Smooth muscle cell (in vitro differentiated cells): Measurements from ENCODE around the gene AMBP. TPM values are rescaled to one million over a fixed set of nuclear protein-coding genes. Genes with fewer than 3 reads are reported as not detected.

Source experiments
- DNase-seq: peaks from one replicate; lab custom pipeline; 2025; ENCODE audit not compliant: unreplicated experiment; lab: John Stamatoyannopoulos, UW
- H2AFZ ChIP-seq: fragments of 200-600 bp; sonication (generic); 2 replicates; pipeline ENCODE4 v1.6.0; 2016; ENCODE audit warnings: antibody characterized with exemption, low read depth, mild to moderate bottlenecking
- H3F3A ChIP-seq: fragments of 200-600 bp; sonication (generic); 2 replicates; pipeline ENCODE4 v1.6.0; 2017; ENCODE audit warnings: antibody characterized with exemption, low read depth
- H3K27ac ChIP-seq: fragments of 200-600 bp; sonication (generic); 2 replicates; pipeline ENCODE4 v1.5.1; 2016; ENCODE audit warnings: low read depth, mild to moderate bottlenecking
- H3K27me3 ChIP-seq: fragments of 200-600 bp; sonication (generic); 2 replicates; pipeline ENCODE4 v1.6.1; 2016; ENCODE audit warnings: low read depth, mild to moderate bottlenecking
- H3K36me3 ChIP-seq: fragments of 200-600 bp; sonication (generic); 2 replicates; pipeline ENCODE4 v1.5.1; 2016; ENCODE audit warnings: low read depth
- H3K4me1 ChIP-seq: fragments of 200-600 bp; sonication (generic); 2 replicates; pipeline ENCODE4 v1.5.1; 2016; ENCODE audit warnings: low read depth
- H3K4me2 ChIP-seq: fragments of 200-600 bp; sonication (generic); 2 replicates; pipeline ENCODE4 v1.6.0; 2016; ENCODE audit warnings: mild to moderate bottlenecking
- H3K4me3 ChIP-seq: fragments of 200-600 bp; sonication (generic); 2 replicates; pipeline ENCODE4 v1.5.1; 2016; ENCODE audit warnings: mild to moderate bottlenecking
- H3K79me2 ChIP-seq: fragments of 200-600 bp; sonication (generic); 2 replicates; pipeline ENCODE4 v1.6.0; 2016; ENCODE audit warnings: low read depth, mild to moderate bottlenecking
- H3K9ac ChIP-seq: fragments of 200-600 bp; sonication (generic); 2 replicates; pipeline ENCODE4 v1.6.0; 2016; ENCODE audit warnings: low read depth
- H3K9me3 ChIP-seq: fragments of 200-600 bp; sonication (generic); replicated peaks from 2 replicates; pipeline ENCODE4 v1.5.1; 2016; ENCODE audit warnings: low read depth
- H4K20me1 ChIP-seq: fragments of 200-600 bp; sonication (generic); 2 replicates; pipeline ENCODE4 v1.6.0; 2016; ENCODE audit warnings: low read depth
- CTCF ChIP-seq: fragments of 200-600 bp; sonication (generic); IDR thresholded peaks from 2 replicates; pipeline ENCODE4 v1.5.1; 2017; ENCODE audit warnings: borderline replicate concordance, mild to moderate bottlenecking, antibody characterized with exemption; ENCODE audit not compliant: insufficient read depth, poor library complexity, severe bottlenecking
- WGBS: methylation state at CpG from one replicate; pipeline ENCODE4 v1.1.7; 2016; ENCODE audit warnings: low lambda C conversion rate; 5-methylcytosine and 5-hydroxymethylcytosine counted together
- polyA plus RNA-seq: library from polyadenylated mRNA; unstranded; fragments of >200 nt; fragmentation: Nextera tagmentation; extraction: Ambion mirVana; gene quantifications from 2 replicates; pipeline ENCODE4 v1.2.1, GENCODE V29; 2016
- total RNA-seq: library from RNA; depleted of rRNA; stranded (reverse); fragments of >200 nt; gene quantifications from 2 replicates; pipeline ENCODE4 v1.2.3, GENCODE V29; 2014

AMBP gene
- total and polyA plus RNA-seq, 2 experiments from 2014 or later: 0.35 TPM; not detected in 1

- no peak overlapping the region for H2AFZ ChIP-seq
- no peaks in the 10 kb centered on the region for H3F3A ChIP-seq
- no peaks in the 10 kb centered on the region for H3K27me3 ChIP-seq
- H3K4me3 ChIP-seq: no peak overlapping the region
- no peak overlapping the region for H3K4me2 ChIP-seq
- WGBS: 53% methylated on average over 10 of the region's 10 CpGs
- no peaks in the 10 kb centered on the region for H3K36me3 ChIP-seq
- no peaks in the 10 kb centered on the region for H3K79me2 ChIP-seq
- H3K27ac ChIP-seq: no peak overlapping the region
- H4K20me1 ChIP-seq: no peaks in the 10 kb centered on the region
- no peak overlapping the region for H3K9ac ChIP-seq
- H3K4me1 ChIP-seq: no peaks in the 10 kb centered on the region
- no peak for TF ChIP-seq CTCF
- DNase-seq: no peak
- H3K9me3 ChIP-seq: no peaks in the 10 kb centered on the region
Measured at GRCh38 chr9:114112778-114113584, 34.9 kb upstream of the AMBP start.

DNA sequence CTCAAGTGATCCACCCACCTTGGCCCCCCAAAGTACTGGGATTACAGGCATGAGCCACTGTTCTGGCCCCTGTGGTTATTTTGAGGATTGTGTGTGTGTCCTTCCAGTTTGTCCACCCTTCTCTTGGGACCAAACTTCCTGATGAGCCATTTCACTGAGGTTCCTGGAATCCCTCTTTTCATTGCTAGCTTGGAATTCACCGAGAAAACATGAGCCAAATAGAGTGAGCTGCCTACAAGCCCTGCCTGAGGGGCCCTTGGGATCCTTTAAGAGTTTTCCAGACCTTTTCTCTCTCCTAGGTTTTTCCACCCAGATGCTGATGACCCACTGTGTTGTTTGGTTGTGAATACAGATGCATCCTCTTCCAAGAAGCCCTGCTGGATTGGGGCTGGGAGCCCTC, 34.2 kb upstream of the AMBP start:
- no peak for DNase-seq
- TF ChIP-seq CTCF: no peak
- Histone ChIP-seq H2AFZ (no peak overlapping the region), H3F3A (no peaks in the 10 kb centered on the region), H3K4me3 (no peak overlapping the region), H3K4me1 (no peaks in the 10 kb centered on the region), H3K27me3 (no peaks in the 10 kb centered on the region), H3K27ac (no peak overlapping the region), H3K79me2 (no peaks in the 10 kb centered on the region), H4K20me1 (no peaks in the 10 kb centered on the region), H3K9me3 (no peaks in the 10 kb centered on the region), H3K9ac (no peak overlapping the region), H3K36me3 (no peaks in the 10 kb centered on the region), H3K4me2 (no peak overlapping the region)
- 47% methylated on average over 1 of the region's 1 CpG for WGBS

- H2AFZ ChIP-seq: no peak overlapping the region
- no peak for DNase-seq
- no peak overlapping the region for H3K9ac ChIP-seq
- no peak overlapping the region for H3K27ac ChIP-seq
- peaks cover 4% of the 10 kb centered on the region for H3K27me3 ChIP-seq
- TF ChIP-seq CTCF: no peak
- H3K79me2 ChIP-seq: no peaks in the 10 kb centered on the region
- H4K20me1 ChIP-seq: no peaks in the 10 kb centered on the region
- no peak overlapping the region for H3K4me3 ChIP-seq
- H3K9me3 ChIP-seq: no peaks in the 10 kb centered on the region
- H3K4me1 ChIP-seq: no peaks in the 10 kb centered on the region
- H3K36me3 ChIP-seq: no peaks in the 10 kb centered on the region
- H3K4me2 ChIP-seq: no peak overlapping the region
- WGBS: 35% methylated on average over 2 of the region's 2 CpGs
- H3F3A ChIP-seq: no peaks in the 10 kb centered on the region
Measured at GRCh38 chr9:114110180-114110579, 32.1 kb upstream of the AMBP start.

DNA sequence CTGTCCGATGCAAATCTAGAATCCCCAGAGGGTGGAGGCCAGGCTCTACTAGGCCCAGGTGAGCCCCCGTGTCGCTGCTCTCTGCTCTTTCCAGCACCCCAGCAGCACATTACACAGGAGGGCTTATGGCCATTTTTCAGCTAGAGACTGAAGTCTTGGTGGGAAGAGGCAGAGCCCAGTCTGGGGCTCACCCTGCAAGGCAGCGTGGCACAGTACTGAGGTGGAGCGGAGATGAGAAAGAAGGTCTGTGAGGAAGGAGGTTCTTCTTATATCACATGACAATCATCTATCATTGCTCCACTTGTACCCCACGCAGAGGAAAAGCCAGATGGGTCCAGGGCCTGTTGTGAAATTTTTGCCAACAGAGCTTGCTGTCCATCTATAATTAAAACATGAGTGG, 31.0 kb upstream of the AMBP start:
- WGBS: 89% methylated on average over 6 of the region's 6 CpGs
- no peak overlapping the region for H3K4me2 ChIP-seq
- H3F3A ChIP-seq: no peaks in the 10 kb centered on the region
- peaks cover 15% of the 10 kb centered on the region for H3K27me3 ChIP-seq
- no peaks in the 10 kb centered on the region for H3K4me1 ChIP-seq
- TF ChIP-seq CTCF: no peak
- H2AFZ ChIP-seq: peak overlapping the region; percentile 8
- H3K36me3 ChIP-seq: no peaks in the 10 kb centered on the region
- H3K9me3 ChIP-seq: no peaks in the 10 kb centered on the region
- H4K20me1 ChIP-seq: no peaks in the 10 kb centered on the region
- H3K79me2 ChIP-seq: no peaks in the 10 kb centered on the region
- no peak overlapping the region for H3K27ac ChIP-seq
- no peak overlapping the region for H3K9ac ChIP-seq
- DNase-seq: no peak
- H3K4me3 ChIP-seq: no peak overlapping the region
